Lung (tissue), 12 donors: ENCODE measurements around the gene PCDHB15. TPM values are rescaled to one million over a fixed set of nuclear protein-coding genes. Genes with fewer than 3 reads are reported as not detected.
A peak's percentile ranks its signal among the peaks of the same experiment; 100 is the strongest.
"Not testable (repeated sequence)": the region's sequence is repeated elsewhere in the genome, so short reads cannot be mapped to it uniquely, and the experiment has no call there.

Experiments used
- ATAC-seq: fragments of 200-7000 bp; cut with Tn5 transposase; one replicate; pipeline ENCODE4 v1.9.1; 2020; ENCODE audit warnings: moderate number of reproducible peaks; ENCODE audit not compliant: insufficient read depth, low FRiP score
- DNase-seq, 3 donors: peaks; one replicate each; pipeline ENCODE4 v3.0.0-alpha.2; 2013 to 2017
- H3K27ac ChIP-seq, 2 donors: one replicate each; pipeline ENCODE4 v1.5.1; 2013; ENCODE audit warnings: mild to moderate bottlenecking in 2 of 2, moderate library complexity in 2 of 2, control low read depth in 1 of 2, inconsistent platforms in 1 of 2, low read depth in 1 of 2, low read length in 1 of 2
- H3K27me3 ChIP-seq, 3 donors: one replicate each; pipeline ENCODE4 v1.5.1; 2013; ENCODE audit warnings: low read length in 2 of 3; ENCODE audit not compliant: control insufficient read depth in 3 of 3, insufficient read depth in 3 of 3
- H3K36me3 ChIP-seq, 4 donors: one replicate each; pipeline ENCODE4 v1.5.1; 2013; ENCODE audit warnings: low read length in 4 of 4, mild to moderate bottlenecking in 1 of 4, moderate library complexity in 1 of 4; ENCODE audit not compliant: control insufficient read depth in 4 of 4, insufficient read depth in 4 of 4
- H3K4me1 ChIP-seq, 5 donors: one replicate each; pipeline ENCODE4 v1.5.1; 2013; ENCODE audit warnings: low read length in 5 of 5, mild to moderate bottlenecking in 2 of 5, moderate library complexity in 1 of 5; ENCODE audit not compliant: control insufficient read depth in 5 of 5, insufficient read depth in 5 of 5
- H3K4me3 ChIP-seq: one replicate; pipeline ENCODE4 v1.5.1; 2013; ENCODE audit warnings: mild to moderate bottlenecking, control low read depth, moderate library complexity
- H3K9ac ChIP-seq, 2 donors: one replicate each; pipeline ENCODE4 v1.5.1; 2013; ENCODE audit warnings: low read length in 2 of 2, control low read depth in 1 of 2; ENCODE audit not compliant: insufficient read depth in 1 of 2
- H3K9me3 ChIP-seq, 4 donors: one replicate each; pipeline ENCODE4 v1.5.1; 2013; ENCODE audit warnings: low read length in 3 of 4, mild to moderate bottlenecking in 1 of 4, moderate library complexity in 1 of 4; ENCODE audit not compliant: control insufficient read depth in 4 of 4, insufficient read depth in 3 of 4
- WGBS, 2 donors: extraction: QIAGEN DNeasy Blood & Tissue Kit; methylation state at CpG; one replicate each; pipeline ENCODE4 v1.1.7; 2013; 5-methylcytosine and 5-hydroxymethylcytosine counted together
- polyA plus RNA-seq, 2 donors: library from polyadenylated mRNA; stranded (reverse); fragments of 200-250 nt; gene quantifications; one replicate each; pipeline ENCODE4 v1.2.1, GENCODE V29; 2013
- total RNA-seq, 2 donors: library from RNA; depleted of rRNA in 1 of 2; stranded (reverse); fragments of >200 nt in 1 of 2; gene quantifications; one replicate each; pipeline ENCODE4 v1.2.1, GENCODE V29; 2014 to 2021
- TF ChIP-seq, protein P1 (sequence below): IDR thresholded peaks from 2 replicates; pipeline ENCODE4 v1.5.1; 2012; ENCODE audit warnings: mild to moderate bottlenecking; ENCODE audit errors: control extremely low read depth, extremely low read depth
- donor health status: control.
- donor health status: control.
- donor health status: Bipolar disorder and iron deficiency.
- donor health status: healthy.
- donor health status: DM: yes; HTN: yes; CAD: no.

PCDHB15 gene
- total and polyA plus RNA-seq, 4 donors, result 1.4 to 8.0 (median 2.5) TPM

DNA sequence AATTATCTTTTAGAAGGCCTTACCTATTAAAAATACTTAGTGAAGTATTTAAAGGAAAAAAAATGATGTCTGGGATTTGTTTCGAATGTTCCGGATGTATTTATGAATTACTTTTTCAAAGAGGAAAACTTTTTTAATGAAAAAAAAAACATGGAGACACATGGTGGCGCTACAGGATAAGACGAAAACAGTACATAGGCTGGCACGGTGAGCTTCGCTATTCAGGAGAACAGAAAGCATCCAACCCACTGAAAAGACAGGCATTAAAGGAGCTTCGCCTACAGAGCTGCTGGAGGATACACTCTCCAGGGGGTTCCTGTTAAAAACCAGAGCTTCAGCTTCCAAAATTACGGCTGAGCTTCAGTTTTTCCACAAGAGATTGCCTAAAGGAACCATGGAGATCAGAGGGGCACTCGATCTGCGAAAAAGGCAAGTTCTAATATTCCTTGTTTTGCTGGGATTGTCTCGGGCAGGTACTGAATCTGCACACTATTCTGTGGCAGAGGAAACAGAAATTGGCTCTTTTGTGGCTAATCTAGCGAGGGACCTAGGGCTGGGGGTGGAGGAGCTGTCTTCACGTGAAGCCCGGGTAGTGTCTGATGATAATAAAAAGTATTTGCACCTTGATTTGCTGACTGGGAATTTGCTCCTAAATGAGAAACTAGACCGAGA, 21.9 kb upstream of the PCDHB15 start, which contains the start of gene PCDHB14:
Gene PCDHB14 (plus strand): TSS at position 232 of the 672 bp plus-strand sequence. CDS start 163 bp downstream, at position 395.
- no peak within 1 kb of the TSS for H3K4me3 ChIP-seq
- WGBS, 2 donors, result 25 to 27% methylated on average over 15 of the region's 15 CpGs
- DNase-seq (peak in 2 of 3 donors; percentile 53 to 56), ATAC-seq (no peak)
- no peak within 1 kb of the TSS for H3K27ac ChIP-seq
- H3K36me3 ChIP-seq, result peaks cover 0 to 4% (median 0%) of the 10 kb centered on the region in 4 donors
- peak within 1 kb of the TSS in 1 of 2 donors; percentile 53 for H3K9ac ChIP-seq
- TF ChIP-seq, protein P1, sequence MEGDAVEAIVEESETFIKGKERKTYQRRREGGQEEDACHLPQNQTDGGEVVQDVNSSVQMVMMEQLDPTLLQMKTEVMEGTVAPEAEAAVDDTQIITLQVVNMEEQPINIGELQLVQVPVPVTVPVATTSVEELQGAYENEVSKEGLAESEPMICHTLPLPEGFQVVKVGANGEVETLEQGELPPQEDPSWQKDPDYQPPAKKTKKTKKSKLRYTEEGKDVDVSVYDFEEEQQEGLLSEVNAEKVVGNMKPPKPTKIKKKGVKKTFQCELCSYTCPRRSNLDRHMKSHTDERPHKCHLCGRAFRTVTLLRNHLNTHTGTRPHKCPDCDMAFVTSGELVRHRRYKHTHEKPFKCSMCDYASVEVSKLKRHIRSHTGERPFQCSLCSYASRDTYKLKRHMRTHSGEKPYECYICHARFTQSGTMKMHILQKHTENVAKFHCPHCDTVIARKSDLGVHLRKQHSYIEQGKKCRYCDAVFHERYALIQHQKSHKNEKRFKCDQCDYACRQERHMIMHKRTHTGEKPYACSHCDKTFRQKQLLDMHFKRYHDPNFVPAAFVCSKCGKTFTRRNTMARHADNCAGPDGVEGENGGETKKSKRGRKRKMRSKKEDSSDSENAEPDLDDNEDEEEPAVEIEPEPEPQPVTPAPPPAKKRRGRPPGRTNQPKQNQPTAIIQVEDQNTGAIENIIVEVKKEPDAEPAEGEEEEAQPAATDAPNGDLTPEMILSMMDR, result no peak
- no peaks in the 10 kb centered on the region for H3K27me3 ChIP-seq
- H3K9me3 ChIP-seq, result peaks cover 3 to 31% (median 15%) of the 10 kb centered on the region in 4 donors
- no peaks in the 10 kb centered on the region for H3K4me1 ChIP-seq

DNA sequence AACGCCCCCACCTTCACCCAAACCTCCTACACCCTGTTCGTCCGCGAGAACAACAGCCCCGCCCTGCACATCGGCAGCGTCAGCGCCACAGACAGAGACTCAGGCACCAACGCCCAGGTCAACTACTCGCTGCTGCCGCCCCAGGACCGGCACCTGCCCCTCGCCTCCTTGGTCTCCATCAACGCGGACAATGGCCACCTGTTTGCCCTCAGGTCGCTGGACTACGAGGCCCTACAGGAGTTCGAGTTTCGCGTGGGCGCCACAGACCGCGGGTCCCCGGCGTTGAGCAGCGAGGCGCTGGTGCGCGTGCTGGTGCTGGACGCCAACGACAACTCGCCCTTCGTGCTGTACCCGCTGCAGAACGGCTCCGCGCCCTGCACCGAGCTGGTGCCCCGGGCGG, 20.4 kb upstream of the PCDHB15 start:
- H3K4me1 ChIP-seq, DNase-seq, H3K27me3 ChIP-seq, H3K9ac ChIP-seq, H3K36me3 ChIP-seq, H3K4me3 ChIP-seq, ATAC-seq, H3K27ac ChIP-seq: not testable (repeated sequence)
- H3K9me3 ChIP-seq, result peaks cover 3 to 22% (median 12%) of the 10 kb centered on the region in 4 donors
- WGBS, 2 donors, result 21 to 28% methylated on average over 31 to 34 of the region's 40 CpGs

DNA sequence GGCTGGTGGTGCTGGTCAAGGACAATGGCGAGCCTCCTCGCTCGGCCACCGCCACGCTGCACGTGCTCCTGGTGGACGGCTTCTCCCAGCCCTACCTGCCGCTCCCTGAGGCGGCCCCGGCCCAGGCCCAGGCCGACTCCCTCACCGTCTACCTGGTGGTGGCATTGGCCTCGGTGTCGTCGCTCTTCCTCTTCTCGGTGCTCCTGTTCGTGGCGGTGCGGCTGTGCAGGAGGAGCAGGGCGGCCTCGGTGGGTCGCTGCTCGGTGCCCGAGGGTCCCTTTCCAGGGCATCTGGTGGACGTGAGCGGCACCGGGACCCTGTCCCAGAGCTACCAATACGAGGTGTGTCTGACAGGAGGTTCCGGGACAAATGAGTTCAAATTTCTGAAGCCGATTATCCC, 19.8 kb upstream of the PCDHB15 start:
- not testable (repeated sequence) for H3K27ac ChIP-seq, ATAC-seq, H3K4me1 ChIP-seq, DNase-seq, H3K36me3 ChIP-seq, H3K27me3 ChIP-seq, H3K4me3 ChIP-seq, H3K9ac ChIP-seq
- H3K9me3 ChIP-seq, result peaks cover 3 to 20% (median 11%) of the 10 kb centered on the region in 4 donors
- WGBS, 2 donors, result 27 to 35% methylated on average over 16 to 27 of the region's 30 CpGs

DNA sequence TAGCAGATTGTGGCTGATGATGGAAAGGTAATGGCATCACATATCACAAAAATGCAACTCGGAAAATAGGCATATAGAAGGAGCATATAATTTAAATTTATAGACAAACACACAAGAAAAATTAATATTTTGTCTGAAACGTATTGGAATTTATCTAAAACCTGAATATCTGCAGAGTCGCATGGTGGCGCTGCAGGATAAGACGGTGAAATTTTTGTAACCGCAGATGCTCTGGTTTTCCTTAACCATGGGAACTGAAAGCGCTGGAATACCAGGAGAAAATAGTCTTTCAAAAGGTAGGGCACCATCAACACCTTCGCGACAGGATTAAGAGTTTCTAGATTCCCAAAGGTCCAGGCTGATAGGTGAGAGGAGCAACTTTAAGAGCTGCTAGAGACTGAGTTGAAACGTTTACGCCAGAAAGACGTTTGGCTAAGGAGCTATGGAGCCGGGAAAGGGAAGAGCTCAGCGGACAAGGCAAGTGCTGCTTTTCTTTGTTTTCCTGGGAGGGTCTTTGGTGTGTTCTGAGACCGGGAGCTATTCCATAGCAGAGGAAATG, 11.0 kb upstream of the PCDHB15 start:
- Histone ChIP-seq H3K27me3 (no peaks in the 10 kb centered on the region), H3K27ac (no peak overlapping the region), H3K9ac (peak overlapping the region in 1 of 2 donors; percentile 63), H3K4me1 (no peaks in the 10 kb centered on the region), H3K36me3 (peaks cover 0 to 4% (median 0%) of the 10 kb centered on the region in 4 donors), H3K9me3 (peaks cover 7 to 37% (median 22%) of the 10 kb centered on the region in 4 donors), H3K4me3 (no peak overlapping the region)
- no peak for ATAC-seq
- 7 to 8% methylated on average over 15 of the region's 15 CpGs for WGBS, 2 donors
- peak; percentile 24 to 58 (median 55) for DNase-seq
- TF ChIP-seq, protein P1, result no peak

DNA sequence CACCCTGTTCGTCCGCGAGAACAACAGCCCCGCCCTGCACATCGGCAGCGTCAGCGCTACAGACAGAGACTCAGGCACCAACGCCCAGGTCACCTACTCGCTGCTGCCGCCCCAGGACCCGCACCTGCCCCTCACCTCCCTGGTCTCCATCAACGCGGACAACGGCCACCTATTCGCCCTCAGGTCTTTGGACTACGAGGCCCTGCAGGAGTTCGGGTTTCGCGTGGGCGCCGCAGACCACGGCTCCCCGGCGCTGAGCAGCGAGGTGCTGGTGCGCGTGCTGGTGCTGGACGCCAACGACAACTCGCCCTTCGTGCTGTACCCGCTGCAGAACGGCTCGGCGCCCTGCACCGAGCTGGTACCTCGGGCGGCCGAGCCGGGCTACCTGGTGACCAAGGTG, 9.3 kb upstream of the PCDHB15 start:
- not testable (repeated sequence) for H3K36me3 ChIP-seq, DNase-seq, ATAC-seq, H3K4me1 ChIP-seq, H3K27me3 ChIP-seq, H3K9ac ChIP-seq, H3K27ac ChIP-seq, H3K4me3 ChIP-seq
- 28% methylated on average over 39 to 40 of the region's 40 CpGs for WGBS, 2 donors
- H3K9me3 ChIP-seq, result peaks cover 10 to 52% (median 26%) of the 10 kb centered on the region in 4 donors
